ENCODE data around the gene ALKBH2.

DNA sequence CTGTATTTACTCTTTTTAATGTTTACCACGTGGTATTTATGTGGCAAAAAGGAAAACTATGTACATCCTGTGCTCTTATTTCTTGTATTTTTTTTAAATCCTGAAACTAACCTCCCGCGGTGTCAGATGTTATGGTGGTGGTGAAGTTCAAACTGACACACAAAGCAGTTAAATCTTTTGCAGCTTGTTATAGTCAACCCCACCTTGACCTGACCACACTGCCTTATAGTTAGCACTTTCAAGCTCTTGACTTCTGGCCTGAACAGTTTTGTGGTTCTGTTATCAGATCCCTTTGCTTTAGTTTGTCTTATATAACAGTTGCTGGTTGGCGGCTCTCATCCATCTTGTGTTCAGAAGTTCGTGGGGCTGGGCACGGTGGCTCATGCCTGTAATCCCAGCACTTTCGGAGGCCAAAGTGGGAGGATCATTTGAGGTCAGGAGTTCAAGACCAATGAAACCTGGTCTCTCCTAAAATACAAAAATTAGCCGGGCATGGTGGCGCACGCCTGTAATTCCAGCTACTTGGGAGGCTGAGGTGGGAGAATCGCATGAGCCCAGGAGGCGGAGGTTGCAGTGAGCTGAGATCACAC is 6.3 kb upstream of the ALKBH2 start:
- TF ChIP-seq, protein P1, sequence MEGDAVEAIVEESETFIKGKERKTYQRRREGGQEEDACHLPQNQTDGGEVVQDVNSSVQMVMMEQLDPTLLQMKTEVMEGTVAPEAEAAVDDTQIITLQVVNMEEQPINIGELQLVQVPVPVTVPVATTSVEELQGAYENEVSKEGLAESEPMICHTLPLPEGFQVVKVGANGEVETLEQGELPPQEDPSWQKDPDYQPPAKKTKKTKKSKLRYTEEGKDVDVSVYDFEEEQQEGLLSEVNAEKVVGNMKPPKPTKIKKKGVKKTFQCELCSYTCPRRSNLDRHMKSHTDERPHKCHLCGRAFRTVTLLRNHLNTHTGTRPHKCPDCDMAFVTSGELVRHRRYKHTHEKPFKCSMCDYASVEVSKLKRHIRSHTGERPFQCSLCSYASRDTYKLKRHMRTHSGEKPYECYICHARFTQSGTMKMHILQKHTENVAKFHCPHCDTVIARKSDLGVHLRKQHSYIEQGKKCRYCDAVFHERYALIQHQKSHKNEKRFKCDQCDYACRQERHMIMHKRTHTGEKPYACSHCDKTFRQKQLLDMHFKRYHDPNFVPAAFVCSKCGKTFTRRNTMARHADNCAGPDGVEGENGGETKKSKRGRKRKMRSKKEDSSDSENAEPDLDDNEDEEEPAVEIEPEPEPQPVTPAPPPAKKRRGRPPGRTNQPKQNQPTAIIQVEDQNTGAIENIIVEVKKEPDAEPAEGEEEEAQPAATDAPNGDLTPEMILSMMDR (IDR thresholded peaks at IDR 0.05; ENCODE audit: insufficient read depth, low read length) = no peak
- no peak for TF ChIP-seq GABPA (IDR thresholded peaks at IDR 0.05; ENCODE audit: low read depth)
- TF ChIP-seq, protein P2, sequence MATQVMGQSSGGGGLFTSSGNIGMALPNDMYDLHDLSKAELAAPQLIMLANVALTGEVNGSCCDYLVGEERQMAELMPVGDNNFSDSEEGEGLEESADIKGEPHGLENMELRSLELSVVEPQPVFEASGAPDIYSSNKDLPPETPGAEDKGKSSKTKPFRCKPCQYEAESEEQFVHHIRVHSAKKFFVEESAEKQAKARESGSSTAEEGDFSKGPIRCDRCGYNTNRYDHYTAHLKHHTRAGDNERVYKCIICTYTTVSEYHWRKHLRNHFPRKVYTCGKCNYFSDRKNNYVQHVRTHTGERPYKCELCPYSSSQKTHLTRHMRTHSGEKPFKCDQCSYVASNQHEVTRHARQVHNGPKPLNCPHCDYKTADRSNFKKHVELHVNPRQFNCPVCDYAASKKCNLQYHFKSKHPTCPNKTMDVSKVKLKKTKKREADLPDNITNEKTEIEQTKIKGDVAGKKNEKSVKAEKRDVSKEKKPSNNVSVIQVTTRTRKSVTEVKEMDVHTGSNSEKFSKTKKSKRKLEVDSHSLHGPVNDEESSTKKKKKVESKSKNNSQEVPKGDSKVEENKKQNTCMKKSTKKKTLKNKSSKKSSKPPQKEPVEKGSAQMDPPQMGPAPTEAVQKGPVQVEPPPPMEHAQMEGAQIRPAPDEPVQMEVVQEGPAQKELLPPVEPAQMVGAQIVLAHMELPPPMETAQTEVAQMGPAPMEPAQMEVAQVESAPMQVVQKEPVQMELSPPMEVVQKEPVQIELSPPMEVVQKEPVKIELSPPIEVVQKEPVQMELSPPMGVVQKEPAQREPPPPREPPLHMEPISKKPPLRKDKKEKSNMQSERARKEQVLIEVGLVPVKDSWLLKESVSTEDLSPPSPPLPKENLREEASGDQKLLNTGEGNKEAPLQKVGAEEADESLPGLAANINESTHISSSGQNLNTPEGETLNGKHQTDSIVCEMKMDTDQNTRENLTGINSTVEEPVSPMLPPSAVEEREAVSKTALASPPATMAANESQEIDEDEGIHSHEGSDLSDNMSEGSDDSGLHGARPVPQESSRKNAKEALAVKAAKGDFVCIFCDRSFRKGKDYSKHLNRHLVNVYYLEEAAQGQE (IDR thresholded peaks at IDR 0.05; ENCODE audit: insufficient replicate concordance, low read depth) = no peak

Measured in HL-60 (cell line).